Esophagus squamous epithelium (tissue), 4 donors: ENCODE measurements around the gene FOXP1.

ENCODE experiments used
- POLR2A ChIP-seq, 4 donors: fragments of 450-650 bp; IDR thresholded peaks; one replicate each; pipeline ENCODE4 v1.6.1; 2017; ENCODE audit warnings: antibody characterized with exemption in 4 of 4, mild to moderate bottlenecking in 4 of 4, moderate library complexity in 3 of 4
- TF ChIP-seq, protein P1 (sequence below), 6 experiments: fragments of 450-650 bp in 4 of 6; fragments of 200-600 bp in 2 of 6; sonication (generic) in 2 of 6; IDR thresholded peaks; one replicate each; pipeline ENCODE4 v1.5.1; 2016 to 2019; ENCODE audit warnings: antibody characterized with exemption in 6 of 6, mild to moderate bottlenecking in 4 of 6, moderate library complexity in 4 of 6

DNA sequence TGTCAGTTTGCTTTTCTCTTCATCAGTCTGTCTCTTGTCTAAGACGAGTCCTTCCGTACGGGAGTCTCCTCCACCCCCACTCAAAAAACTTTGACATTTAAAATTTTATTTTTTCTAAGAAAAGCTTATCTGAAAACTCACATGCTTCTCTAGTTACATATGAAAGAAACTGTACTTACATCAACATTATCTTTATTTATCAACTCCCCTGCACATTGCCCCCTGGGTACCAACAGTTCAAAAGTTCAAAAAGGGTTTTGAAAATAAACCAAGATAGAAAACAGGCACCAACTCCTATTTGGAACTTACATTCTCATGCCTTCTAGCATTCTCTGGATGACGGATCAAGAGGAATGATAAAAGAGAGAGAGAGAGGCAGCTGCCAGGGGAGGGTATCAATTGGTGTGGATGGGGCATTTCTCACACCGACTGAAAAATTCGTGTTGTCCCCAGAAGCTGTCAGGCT is 182.5 kb downstream of the FOXP1 start:
- TF ChIP-seq, protein P1, sequence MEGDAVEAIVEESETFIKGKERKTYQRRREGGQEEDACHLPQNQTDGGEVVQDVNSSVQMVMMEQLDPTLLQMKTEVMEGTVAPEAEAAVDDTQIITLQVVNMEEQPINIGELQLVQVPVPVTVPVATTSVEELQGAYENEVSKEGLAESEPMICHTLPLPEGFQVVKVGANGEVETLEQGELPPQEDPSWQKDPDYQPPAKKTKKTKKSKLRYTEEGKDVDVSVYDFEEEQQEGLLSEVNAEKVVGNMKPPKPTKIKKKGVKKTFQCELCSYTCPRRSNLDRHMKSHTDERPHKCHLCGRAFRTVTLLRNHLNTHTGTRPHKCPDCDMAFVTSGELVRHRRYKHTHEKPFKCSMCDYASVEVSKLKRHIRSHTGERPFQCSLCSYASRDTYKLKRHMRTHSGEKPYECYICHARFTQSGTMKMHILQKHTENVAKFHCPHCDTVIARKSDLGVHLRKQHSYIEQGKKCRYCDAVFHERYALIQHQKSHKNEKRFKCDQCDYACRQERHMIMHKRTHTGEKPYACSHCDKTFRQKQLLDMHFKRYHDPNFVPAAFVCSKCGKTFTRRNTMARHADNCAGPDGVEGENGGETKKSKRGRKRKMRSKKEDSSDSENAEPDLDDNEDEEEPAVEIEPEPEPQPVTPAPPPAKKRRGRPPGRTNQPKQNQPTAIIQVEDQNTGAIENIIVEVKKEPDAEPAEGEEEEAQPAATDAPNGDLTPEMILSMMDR (IDR thresholded peaks at IDR 0.05): no peak
- TF ChIP-seq POLR2A (IDR thresholded peaks at IDR 0.05): no peak
